HK-2 (cell line): ENCODE data around the gene PANX1.

ENCODE experiments used
- DNase-seq: peaks from one replicate; pipeline ENCODE4 v3.0.0-alpha.2; 2018; ENCODE audit not compliant: unreplicated experiment

The PANX1 gene

GRCh38 chr11:94129512-94130297, 1.1 kb downstream of the PANX1 start:
- no peak for DNase-seq

- DNase-seq, result no peak
These were observed 1.8 kb downstream of the PANX1 start for GRCh38 chr11:94130298-94131046.

- DNase-seq, result no peak
These were observed 2.5 kb downstream of the PANX1 start for GRCh38 chr11:94131047-94131717.

DNA sequence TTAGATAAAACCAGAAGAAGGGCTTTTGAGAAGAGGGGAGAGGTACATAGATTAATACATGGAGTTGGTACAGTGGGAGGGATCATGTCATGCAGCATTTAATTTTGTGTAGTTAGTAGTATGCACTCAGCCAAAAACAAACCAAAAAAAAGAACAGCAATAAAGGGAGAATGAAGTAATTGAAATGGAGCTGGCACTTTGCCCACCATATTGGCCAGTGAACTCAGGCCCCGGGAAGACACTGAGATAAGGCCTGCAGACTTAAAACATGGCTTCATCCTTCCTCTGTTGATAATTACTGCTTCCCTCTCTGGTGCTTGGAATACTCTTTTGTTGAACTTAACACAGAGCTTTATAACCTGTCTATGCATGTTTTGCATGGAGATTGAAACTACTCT, 3.1 kb downstream of the PANX1 start:
- no peak for DNase-seq

GRCh38 chr11:94132152-94132558, 3.5 kb downstream of the PANX1 start:
- DNase-seq, result no peak

- no peak for DNase-seq
These were observed 4.3 kb downstream of the PANX1 start for GRCh38 chr11:94132823-94133408.

GRCh38 chr11:94133752-94134151, 5.1 kb downstream of the PANX1 start:
- DNase-seq, result no peak

- DNase-seq, result peak; percentile 42
These were observed 6.2 kb downstream of the PANX1 start for GRCh38 chr11:94134651-94135512.

GRCh38 chr11:94139416-94139815, 10.8 kb downstream of the PANX1 start:
- DNase-seq, result no peak

- DNase-seq, result no peak
These were observed 11.6 kb downstream of the PANX1 start for GRCh38 chr11:94140154-94140655.

GRCh38 chr11:94141511-94142307, 13.1 kb downstream of the PANX1 start:
- DNase-seq, result no peak

DNA sequence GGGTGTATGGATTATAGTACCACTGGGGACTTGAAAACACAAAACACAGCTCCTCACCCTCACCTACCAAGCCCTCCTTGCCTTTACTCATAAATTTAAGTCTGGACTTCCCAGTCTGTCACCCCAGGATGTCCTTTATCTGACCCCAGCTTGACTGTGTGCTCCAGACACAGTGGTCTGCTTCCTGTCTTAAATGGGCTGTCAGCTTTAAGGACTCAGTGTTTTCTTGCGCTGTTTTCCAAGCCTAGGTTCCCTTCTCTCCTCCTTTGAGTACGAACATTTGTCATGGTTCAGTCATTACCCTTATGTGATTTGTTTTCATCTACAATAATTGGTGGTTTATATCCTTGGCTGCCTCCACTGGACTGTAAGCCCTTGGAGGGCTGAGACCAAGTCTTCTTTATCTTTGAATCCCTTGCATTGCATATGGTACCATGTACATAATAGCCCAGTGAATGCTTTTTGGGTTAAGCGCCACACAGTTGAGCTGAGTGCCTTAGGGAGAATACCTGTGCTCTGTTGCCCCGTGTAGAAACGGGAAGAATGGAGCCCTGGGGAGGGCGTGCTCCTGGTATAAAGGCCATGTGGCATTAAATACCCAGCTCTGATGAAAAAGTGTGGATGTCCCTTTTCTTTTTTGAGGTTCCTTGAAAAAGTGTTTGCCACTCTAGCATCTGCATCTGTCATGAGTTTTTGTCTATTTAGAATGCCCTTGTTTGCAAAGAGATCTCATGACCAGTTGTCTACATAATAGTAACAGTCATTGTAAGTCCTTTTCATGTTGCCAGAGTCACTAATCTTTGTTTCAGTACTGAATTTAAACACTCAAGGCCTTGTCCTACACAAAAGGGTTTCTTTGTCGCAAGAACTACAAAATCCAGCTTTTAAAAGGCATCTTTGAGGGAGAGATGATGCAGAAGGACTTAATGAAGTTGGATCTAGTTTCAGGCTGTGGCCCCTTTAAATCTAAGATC, 14.0 kb downstream of the PANX1 start:
- no peak for DNase-seq

GRCh38 chr11:94144216-94144615, 15.6 kb downstream of the PANX1 start:
- DNase-seq, result no peak

DNA sequence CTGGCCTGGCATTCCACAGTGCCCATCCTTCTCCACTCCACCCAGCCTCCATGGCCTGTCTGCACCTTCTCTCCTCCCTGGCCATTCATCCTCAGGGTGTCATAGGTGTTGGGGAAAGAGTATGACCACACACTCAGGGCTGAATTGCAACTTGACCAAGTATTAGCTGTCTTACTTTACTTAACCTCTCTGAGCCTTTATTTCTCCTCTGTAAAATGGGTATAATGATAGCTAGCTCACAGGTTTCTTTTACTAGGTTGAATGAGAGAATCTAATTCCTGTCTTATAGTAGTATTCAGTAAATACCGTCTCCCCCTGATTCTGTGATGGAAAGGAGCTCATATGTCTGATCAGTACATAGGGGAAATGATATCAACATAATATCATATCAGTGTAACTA, 16.0 kb downstream of the PANX1 start:
- no peak for DNase-seq

GRCh38 chr11:94145431-94145830, 16.8 kb downstream of the PANX1 start:
- no peak for DNase-seq

DNA sequence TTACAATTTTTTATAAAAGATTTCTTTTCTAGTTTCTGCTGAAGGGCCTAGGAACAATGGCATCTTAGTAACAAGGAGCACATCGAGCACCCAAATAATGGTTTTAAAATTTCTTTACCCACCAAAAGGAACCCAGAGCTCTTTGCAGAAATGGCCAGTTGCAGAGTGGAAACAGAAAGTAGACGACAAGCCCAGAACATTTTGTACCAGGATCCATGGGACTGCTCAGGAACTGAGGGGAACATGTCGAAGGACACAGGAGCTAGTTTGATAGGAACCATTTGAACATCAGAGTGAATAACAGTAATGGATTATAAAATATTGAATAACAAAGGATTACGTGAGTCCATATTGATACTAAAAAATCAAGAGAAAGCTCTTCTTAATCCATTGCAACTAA, 17.3 kb downstream of the PANX1 start:
- DNase-seq, result no peak

DNA sequence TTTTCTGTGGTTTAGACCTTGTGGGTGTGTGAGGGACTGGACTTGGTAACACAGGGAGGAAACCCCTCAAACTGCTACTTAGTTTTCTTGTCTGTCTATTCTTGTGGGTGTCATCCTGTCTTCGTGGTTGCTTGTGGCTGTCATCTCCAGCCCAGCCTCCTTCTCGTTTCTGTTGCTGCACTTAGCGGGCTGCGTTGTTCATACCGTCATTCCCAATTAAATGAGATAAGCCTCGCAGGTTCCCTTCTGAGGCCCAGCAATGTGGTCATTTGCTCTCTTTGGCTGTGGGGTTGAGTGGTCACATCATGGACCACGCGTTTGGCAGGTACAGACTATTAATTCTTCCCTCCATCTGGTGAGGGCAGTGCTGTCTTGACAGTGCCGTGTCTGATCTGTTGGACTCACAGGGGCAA, 18.8 kb downstream of the PANX1 start:
- DNase-seq, result no peak

GRCh38 chr11:94148189-94148588, 19.5 kb downstream of the PANX1 start:
- DNase-seq, result no peak

DNA sequence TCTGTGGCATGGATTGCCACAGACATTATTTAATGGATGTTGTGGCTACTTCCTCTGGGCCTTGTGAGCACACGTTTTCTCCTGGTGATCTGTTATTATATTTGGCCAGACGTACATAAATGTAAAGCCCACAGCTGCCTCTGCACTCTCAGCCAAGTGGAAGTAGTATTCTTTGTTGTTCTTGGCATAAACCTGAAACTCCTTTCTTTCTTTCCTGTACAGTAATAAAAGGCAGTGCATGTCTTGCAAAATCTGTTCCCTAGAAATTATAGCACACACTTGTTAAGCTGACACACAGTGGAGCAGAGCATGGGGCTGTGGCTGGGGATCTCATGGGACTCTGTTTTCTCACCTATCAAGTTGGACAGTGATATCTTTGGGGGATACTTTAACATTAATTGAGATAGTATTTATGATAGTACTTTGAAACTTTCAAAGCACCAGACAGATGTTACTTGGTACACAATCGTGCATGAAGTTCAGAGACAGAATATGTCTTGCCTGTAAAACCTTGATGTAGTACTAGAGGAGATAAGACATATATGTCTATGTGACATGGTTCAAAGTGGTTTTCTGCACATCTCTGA, 20.9 kb downstream of the PANX1 start:
- no peak for DNase-seq
